NCI-H128 (cell line): Measurements from ENCODE around the gene FBXL20.
"Not testable (repeated sequence)": the region's sequence is repeated elsewhere in the genome, so short reads cannot be mapped to it uniquely, and the experiment has no call there.

ENCODE experiments used
- DNase-seq: peaks from one replicate; lab custom pipeline; 2025; ENCODE audit not compliant: unreplicated experiment; lab: John Stamatoyannopoulos, UW

FBXL20 gene

GRCh38 chr17:39385040-39385439 is 16.4 kb downstream of the FBXL20 start:
- no peak for DNase-seq

DNA sequence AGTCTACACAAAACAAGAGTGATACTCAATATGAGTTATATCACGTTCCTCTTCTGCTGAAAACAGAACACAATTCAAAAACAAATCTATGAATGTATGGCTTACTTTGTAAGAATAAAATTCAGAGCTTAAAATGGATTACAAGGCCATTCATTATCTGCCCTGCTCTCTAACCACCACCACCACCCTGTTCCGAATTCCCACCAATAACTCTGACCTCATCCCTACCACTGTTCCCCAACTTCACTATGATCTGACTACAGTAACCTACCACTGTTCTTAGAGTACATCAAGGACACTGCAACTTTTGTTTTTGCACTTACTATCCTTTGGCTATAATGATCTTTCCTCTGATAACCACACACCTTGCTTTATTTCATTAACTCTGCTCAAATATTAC is 21.3 kb downstream of the FBXL20 start:
- DNase-seq: no peak

DNA sequence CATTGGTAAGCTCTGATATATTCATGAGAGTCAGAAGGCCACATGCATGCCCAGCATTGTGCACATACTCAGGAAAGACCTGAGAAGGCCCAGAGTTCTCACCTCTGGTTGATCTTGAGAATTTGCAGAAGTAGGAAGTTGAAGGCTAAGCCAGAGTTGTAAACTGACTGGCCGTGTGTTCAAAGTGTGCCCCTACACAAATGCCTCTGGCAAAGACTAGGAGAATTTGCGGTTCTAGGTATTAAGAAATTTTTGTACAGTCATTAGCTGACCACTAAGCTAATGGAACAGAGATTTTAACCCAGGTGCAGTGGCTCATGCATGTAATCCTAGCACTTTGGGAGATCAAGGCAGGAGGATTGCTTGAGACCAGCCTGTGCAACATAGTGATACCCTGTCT is 25.0 kb downstream of the FBXL20 start:
- no peak for DNase-seq

- DNase-seq: not testable (repeated sequence)
Observed at GRCh38 chr17:39367805-39368204, 33.6 kb downstream of the FBXL20 start.

DNA sequence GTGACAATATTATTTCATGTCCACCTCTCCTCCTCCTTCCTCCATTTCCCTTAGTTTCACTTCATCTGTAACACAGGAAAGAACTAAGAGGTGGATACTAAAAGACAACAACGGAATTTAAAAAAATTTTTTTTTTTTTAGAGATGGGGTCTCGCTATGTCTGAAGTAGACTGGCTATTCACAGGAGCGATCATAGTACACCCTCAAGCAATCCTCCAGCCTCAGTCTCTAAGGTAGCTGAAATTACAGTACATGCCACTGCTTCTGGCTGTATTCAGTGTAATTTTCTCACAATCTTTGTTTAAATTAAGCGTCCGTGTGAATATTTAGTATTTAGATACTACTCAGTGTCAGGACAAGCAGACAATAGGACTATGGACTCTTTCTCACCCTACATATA is 35.6 kb downstream of the FBXL20 start:
- no peak for DNase-seq

GRCh38 chr17:39365242-39365641 is 36.2 kb downstream of the FBXL20 start:
- DNase-seq: no peak

GRCh38 chr17:39364236-39365025 is 37.0 kb downstream of the FBXL20 start:
- DNase-seq: no peak

- DNase-seq: no peak
Observed at GRCh38 chr17:39361064-39361463, 40.4 kb downstream of the FBXL20 start.

GRCh38 chr17:39360537-39360936 is 40.9 kb downstream of the FBXL20 start:
- DNase-seq: no peak

DNA sequence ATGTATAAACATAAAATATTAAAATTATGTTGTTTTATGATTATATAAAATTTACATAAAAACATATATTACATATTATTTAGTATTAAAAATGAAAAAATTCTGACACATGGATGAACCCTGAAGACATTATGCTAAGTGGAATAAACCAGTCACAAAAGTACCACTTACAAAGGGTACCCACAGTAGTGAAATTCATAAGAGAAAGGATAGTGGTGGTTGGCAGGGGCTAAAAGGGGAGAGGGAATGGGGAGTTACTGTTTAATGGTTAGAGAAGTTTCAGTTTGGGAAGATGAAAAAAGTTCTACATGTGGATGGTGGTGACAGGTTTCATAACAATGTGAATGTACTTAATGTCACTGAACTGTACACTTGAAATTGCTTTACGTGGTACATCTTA is 41.4 kb downstream of the FBXL20 start:
- no peak for DNase-seq

DNA sequence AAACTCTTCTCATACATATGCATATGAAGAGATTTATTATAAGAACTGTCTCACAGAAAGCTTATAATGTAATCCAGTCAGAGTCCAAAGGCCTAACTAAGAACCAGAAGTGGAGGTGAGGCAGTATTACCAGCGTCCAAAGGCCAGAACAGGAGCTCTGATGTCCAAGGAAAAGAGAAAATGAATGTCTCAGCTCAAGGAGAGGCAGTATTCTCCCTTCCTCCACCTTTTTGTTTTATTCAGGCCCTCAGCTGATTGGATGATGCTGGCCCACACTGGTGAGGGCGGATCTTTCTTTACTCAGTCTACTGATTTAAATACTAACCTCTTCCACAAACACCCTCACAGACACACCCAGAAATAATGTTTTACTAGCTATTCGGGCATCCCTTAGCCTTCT is 43.4 kb downstream of the FBXL20 start:
- no peak for DNase-seq

DNA sequence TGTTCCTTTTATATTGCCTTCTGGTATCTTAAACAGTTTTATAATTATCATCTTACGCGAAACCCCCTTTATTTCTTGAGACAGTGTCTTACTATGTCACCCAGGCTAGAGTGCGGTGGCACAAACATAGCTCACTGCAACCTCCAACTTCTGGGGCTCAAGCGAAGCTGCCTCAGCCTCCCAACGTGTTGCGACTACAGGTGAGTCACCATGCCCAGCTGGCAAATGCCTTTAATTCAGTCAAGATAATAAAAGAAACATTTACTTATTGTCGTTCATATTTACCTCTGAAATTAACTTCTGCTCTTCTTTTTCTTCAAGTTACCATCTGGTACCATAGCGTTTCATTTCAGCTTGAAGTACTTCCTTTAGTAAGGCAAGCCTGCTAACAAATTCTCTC is 43.9 kb downstream of the FBXL20 start:
- no peak for DNase-seq

GRCh38 chr17:39352986-39353385 is 48.4 kb downstream of the FBXL20 start:
- no peak for DNase-seq

- DNase-seq: no peak
Observed at GRCh38 chr17:39352511-39352910, 48.9 kb downstream of the FBXL20 start.

DNA sequence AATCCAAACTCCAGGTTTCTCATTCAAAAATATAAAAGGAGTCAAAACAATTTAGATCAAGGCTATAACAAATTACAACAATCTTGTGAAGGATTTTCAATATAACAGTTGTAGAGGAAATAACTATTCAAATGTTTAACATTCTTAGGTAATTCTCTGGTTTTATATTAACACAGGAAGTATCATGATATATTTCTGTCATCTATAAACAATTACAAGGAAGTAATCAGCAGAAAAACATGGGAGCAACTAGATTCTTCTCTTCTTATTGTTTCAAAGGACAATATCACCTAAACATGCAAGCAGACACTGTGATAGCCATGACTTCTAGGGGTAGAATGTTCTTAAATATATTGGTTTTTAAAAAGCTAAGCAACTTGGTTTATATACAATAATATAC is 49.9 kb downstream of the FBXL20 start:
- DNase-seq: no peak

GRCh38 chr17:39349246-39349645 is 52.2 kb downstream of the FBXL20 start:
- DNase-seq: no peak

DNA sequence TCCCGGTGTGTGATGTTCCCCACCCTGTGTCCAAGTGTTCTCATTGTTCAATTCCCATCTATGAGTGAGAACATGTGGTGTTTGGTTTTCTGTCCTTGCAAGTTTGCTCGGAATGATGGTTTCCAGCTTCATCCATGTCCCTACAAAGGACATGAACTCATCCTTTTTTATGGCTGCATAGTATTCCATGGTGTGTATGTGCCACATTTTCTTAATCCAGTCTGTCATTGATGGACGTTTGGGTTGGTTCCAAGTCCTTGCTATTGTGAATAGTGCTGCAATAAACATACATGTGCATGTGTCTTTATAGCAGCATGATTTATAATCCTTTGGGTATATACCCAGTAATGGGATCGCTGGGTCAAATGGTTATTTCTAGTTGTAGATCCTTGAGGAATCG is 54.6 kb downstream of the FBXL20 start:
- DNase-seq: not testable (repeated sequence)

GRCh38 chr17:39341541-39341940 is 59.9 kb downstream of the FBXL20 start:
- DNase-seq: no peak

GRCh38 chr17:39340731-39341130 is 60.7 kb downstream of the FBXL20 start:
- DNase-seq: no peak

DNA sequence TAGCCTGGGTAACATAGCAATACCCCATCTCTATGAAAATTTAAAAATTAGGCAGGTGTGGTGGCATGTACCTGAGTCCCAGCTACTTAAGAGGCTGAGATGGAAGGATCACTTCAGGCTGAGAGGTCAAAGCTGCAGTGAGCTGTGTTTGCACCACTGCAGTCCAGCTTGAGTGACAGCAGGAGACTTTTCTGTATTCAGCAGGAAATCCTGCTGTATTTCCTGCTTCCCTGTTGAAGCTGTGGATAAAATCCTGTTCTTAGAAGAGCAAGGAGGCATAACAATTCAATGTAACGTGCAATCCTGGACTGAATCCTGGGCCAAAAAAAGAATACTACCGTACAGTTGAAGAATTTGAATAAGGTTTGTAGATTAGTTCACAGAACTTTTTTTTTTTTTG is 62.2 kb downstream of the FBXL20 start:
- DNase-seq: no peak

DNA sequence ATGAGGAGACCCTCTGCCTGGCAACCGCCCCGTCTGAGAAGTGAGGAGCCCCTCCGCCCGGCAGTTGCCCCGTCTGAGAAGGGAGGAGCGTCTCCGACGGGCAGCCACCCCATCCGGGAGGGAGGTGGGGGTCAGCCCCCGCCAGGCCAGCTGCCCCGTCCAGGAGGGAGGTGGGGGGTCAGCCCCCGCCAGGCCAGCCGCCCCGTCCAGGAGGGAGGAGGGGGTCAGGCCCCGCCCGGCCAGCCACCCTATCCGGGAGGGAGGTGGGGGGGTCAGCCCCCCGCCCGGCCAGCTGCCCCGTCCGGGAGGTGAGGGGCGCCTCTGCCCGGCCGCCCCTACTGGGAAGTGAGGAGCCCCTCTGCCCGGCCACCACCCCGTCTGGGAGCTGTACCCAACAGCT is 63.8 kb downstream of the FBXL20 start:
- DNase-seq: not testable (repeated sequence)

- DNase-seq: no peak
Observed at GRCh38 chr17:39335704-39336223, 65.7 kb downstream of the FBXL20 start.
